SW 1271 (cell line): Measurements from ENCODE around the gene TSPOAP1.
A peak's percentile ranks its signal among the peaks of the same experiment; 100 is the strongest.

Source experiments
- DNase-seq, 2 experiments: peaks; one replicate each; lab custom pipeline; 2025; lab: John Stamatoyannopoulos, UW

The TSPOAP1 gene

GRCh38 chr17:58317421-58318064, 11.1 kb downstream of the TSPOAP1 start:
- peak; percentile 29 to 76 for DNase-seq

GRCh38 chr17:58316260-58316960, 12.2 kb downstream of the TSPOAP1 start:
- DNase-seq: no peak

- DNase-seq: no peak
These were observed 12.8 kb downstream of the TSPOAP1 start for GRCh38 chr17:58315750-58316149.

- DNase-seq: no peak
These were observed 13.3 kb downstream of the TSPOAP1 start for GRCh38 chr17:58315281-58315711.

DNA sequence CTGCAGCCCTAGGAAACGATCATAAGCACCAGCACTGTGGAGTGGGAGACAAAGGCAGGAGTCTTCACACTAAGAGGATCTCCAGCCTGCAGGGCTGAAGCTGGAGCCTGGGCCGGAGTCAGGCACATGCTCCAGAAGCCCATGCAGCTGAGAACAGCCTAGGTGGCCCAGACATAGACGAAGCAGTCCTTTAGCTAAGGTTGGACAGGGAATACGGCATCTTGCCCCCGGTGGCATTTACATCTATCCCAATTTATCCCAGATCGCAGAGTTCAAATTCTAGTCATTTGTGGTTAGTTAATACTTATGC, 13.9 kb downstream of the TSPOAP1 start:
- DNase-seq: no peak

DNA sequence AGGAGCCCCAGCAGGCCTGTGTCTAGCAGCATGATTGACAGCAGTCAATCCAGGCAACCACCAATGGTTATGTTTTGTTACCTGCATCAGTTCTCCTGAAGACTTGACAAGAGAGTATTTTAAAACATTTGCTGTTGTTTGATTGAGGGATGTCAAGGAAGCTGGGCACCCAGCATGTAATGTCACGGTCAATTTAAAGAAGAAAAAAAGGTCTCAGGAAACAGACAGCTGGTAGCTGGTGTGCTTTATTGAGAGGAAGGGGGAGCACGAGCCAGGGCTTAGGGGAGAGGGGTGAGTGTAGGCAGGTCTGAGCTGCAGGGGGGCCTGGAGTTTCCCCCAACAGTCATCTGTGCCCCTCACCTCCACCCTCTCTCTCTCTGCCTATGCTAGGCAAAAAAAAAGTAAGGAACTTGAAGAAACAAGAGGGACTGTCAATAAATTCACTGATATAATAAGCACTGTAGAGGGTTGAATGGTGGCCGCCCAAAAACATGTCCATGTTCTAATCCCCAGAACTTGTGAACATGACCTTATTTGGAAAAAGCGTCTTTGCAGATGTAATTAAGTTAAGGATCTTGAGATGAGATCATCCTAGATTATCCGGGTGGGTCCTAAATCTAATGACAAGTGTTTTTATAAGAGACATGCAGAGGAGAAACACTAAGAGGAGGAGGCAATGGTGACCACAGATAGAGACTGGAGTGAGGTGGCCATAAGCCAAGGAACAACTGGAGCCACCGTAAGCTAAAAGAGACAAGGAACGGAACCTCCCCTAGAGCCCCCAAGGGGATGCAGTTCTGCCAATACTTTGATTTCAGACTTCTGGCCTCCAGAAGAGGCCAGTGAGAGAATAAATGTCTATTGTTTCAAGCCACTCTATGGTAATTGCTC, 14.5 kb downstream of the TSPOAP1 start:
- no peak for DNase-seq

DNA sequence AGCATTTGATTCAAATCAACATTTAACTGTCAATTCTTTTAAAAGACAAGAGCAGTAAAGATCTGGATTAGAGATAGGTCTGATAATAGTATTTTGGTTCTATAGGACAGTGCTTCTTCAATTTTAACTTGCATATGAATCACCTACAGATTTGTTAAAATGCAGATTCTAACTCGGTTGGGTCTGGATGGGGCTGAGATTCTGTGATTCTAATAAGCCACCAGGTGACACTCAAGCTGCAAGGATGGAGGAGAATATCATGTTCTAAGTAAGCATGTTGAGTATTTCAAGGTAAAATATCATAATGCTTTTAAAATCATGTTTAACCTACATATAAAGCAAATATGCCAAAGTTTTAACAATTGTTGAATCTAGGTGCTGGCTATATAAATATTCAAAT, 15.8 kb downstream of the TSPOAP1 start:
- DNase-seq: no peak

- no peak for DNase-seq
These were observed 16.5 kb downstream of the TSPOAP1 start for GRCh38 chr17:58312021-58312630.

- no peak for DNase-seq
These were observed 17.1 kb downstream of the TSPOAP1 start for GRCh38 chr17:58311429-58311894.

DNA sequence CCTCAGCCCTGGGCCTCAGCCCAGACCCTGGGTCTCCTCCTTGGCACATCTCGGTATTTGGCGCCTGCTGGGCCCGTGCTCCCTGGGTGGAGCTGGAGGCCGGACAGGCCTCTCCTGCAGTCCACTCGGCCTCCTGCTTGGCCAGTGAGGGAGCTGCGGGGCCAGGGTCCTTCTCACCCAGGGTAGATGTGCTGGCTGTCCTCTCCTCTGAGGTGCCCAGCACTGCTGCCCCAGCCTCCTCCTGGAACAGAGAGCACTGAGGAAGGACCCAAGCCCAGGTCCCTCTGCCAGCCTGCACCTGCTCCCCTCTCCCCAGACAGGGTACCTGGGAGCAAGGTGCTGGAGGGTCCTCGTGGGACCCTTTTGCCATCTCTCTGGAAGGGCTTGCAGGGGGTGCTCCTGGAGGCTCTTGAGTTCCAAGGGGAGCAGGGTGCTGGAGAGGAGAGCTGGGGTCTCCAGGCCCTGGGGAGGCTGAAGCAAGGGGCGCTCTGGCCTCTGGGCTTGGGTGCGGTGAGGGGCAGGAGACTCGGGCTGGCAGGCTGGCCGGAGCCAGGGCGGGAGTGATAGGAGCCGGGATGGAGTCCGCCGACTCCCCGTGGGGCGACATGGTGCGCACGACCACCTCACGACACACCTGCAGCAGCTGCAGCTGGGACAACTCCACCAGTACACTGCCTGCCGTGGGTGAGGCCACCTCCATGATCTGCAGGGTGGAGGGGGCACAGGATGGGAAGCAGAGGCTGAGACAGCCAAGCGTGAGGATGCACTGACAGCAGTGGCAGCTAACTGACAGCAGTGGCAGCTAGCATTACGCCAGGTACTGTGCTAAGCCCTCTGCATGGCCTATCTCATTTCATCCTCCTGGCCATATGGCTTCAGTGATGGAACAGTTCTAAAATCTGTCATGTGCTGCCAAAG, 17.8 kb downstream of the TSPOAP1 start:
- DNase-seq: no peak

- DNase-seq: no peak
These were observed 18.7 kb downstream of the TSPOAP1 start for GRCh38 chr17:58309918-58310259.

DNA sequence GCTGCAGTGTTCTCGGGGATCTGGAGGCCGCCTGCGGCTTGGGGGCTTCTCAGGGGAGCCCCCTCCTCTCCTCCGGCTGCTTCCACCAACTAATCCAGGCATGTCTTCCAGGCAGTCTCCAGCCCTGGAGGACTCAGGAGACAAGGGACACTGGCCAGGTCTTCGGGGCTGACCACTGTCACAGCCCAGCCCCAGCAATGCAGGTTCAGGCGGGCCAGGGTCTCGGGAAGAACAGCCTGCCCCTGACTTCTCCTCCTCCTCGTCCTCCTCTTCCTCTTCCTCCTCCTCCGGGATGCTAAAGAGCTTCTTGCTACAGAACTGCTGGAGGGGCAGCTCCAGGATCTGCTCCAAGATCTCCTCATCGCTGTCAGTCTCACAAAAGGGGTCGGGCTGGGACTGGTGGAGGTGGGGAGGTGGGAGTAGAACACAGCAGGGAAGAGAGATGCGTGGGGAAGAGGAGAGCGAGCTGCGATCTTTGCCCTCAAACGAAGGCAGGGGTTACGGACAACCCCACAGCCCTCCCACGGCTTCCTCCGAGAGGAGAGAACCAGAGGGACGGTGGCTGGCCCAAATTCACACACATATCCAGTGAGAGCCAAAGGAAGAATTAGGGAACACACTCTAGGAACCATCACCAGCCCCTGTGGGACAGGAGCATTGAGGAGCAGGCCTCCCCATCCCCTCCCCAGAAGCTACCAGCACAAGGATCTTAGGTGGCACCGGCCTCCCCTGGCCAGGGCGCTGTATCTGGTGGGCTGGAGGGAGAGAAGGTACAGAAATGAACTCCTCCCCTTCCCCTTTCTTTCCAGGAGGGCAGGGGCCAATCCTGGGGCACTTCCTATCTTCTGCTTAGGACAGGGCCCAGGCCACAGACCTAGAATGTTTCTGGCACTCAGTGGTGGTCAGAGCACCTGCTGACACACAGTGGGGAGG, 19.3 kb downstream of the TSPOAP1 start:
- DNase-seq: no peak

GRCh38 chr17:58308173-58308984, 20.2 kb downstream of the TSPOAP1 start:
- no peak for DNase-seq

GRCh38 chr17:58307468-58308172, 21.0 kb downstream of the TSPOAP1 start:
- DNase-seq: no peak

DNA sequence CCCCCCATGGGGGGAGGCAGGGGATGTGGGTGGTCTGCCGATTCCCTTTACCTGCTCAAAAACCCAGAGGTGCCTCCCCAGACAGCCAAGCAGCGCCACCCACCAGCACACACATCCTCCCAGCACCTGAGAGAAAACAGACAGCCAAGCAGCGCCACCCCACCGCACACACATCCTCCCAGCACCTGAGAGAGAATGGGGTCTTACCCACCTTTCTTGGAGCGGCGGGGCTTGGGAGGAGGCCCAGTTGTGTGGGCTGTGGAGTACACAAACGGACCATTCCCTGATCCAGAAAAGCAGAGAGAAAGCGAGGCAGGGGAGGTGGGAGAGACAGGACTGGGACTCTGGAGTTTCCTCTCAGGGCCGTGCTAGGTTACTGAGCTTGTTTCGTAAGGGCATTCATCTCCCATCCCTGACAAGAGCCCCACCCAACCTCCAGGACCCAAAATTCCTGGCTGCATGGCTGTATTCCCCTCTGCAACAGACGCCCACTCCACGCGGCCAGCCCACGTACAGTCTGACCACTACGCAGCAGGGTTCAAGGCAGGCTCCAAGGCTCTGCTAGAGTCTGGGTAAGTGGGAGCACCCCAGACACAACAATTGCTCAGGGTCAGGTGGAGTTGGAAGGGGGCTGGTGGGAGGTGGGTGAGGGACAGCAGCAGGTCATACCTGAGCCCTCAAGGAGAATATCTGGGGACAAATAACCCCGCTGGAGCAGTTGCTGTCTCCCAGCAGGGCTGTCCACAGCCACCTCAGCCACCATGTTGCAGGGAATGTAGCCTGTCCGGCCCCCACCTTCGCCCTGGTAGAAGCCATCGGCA, 22.3 kb downstream of the TSPOAP1 start:
- DNase-seq: no peak

- DNase-seq: no peak
These were observed 23.0 kb downstream of the TSPOAP1 start for GRCh38 chr17:58305626-58306025.

DNA sequence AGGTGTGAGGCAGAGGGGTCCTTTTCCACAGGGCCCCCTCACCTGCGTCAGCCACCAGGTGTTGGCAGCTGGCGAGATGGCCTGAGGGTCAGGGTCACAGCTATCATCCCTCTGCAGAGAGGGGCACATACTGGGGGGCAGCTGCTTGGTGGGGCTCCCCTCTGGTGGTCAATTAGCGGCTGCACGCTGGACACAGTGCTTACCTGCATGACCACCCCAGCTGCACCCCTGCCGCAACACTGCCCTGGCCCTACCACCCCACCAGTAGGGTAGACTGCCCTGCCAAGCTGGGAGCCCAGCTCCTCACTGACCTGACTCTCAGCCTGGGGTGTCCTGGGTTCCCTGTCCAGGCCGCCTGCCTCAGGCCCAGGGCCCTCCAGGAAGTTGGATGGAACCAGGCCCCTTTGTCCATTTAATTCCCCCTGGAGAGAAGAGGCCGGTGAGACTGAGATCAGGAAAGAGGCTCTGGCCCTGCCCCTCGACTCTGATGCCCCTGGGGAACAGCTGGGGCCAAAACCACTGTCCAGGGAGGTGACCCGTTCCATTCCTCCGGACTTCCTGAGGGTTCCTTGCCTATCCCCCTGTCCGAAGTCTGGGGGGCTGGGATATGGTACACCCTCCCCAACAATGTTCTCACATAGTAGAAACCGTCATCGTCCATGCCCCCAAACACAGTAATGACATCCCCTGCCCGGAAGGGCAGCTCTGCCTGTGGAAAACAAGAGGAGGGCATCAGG, 23.7 kb downstream of the TSPOAP1 start:
- no peak for DNase-seq
